ENCODE data around the gene SLC16A3.

SLC16A3 gene

DNA sequence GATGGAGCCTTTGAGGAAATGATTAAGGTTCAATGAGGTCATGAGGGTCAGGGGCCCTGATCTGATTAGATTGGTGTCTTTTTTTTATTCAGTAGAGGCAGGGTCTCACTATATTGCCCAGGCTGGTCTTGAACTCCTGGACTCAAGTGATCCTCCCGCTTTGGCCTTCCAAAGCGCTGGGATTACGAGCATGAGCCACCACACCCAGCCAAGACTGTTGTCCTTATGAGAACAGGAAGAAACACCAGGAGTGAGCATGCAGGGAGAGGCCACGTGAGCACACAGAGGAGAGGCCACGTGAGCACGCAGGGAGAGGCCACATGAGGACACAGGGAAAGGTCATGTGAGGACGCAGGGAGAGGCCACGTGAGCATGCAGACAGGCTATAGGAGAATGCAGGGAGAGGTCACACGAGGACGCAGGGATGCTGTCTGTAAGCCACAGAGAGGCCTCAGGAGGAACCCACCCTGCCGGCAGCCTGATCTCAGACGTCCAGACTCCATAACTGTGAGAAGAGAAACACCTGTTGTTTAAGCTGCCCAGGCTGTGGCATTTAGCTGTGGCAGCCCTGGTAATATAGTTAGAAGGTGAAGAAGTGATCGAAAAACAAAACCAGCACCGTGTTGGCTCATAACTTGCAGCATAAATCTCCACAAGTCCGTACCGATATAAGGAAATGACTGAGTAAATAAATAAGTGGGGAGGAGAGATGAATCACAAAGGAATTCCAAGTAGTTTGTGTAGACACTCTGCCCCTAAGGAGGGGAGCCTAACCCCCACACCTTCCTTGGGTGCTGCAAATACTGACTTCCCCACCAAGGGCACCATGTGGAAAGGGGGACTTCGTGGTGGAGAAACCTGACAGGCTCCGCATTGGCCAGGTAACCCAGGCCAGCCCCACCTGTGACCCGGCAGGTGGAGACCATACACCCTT, 59.3 kb downstream of the SLC16A3 start:
- DNase-seq: no peak
